Parathyroid adenoma (tissue), 2 donors: ENCODE measurements around the gene DCXR.

Experiments
- H2AFZ ChIP-seq: fragments of 300-600 bp; sonication (generic); one replicate; pipeline ENCODE4 v1.7.0; 2017; ENCODE audit warnings: antibody characterized with exemption, mild to moderate bottlenecking
- H3K27ac ChIP-seq: fragments of 300-600 bp; sonication (generic); one replicate; pipeline ENCODE4 v1.7.0; 2017
- H3K27me3 ChIP-seq: fragments of 300-600 bp; sonication (generic); one replicate; pipeline ENCODE4 v1.7.0; 2017; ENCODE audit warnings: low read length; ENCODE audit not compliant: control insufficient read depth, insufficient read depth
- H3K36me3 ChIP-seq: fragments of 300-600 bp; sonication (generic); one replicate; pipeline ENCODE4 v1.7.0; 2017; ENCODE audit warnings: low read length; ENCODE audit not compliant: control insufficient read depth, insufficient read depth
- H3K4me1 ChIP-seq: fragments of 300-600 bp; sonication (generic); one replicate; pipeline ENCODE4 v1.7.0; 2017; ENCODE audit warnings: control low read depth
- H3K4me2 ChIP-seq: fragments of 300-600 bp; sonication (generic); one replicate; pipeline ENCODE4 v1.7.0; 2017; ENCODE audit warnings: low read length
- H3K4me3 ChIP-seq: fragments of 300-600 bp; sonication (generic); one replicate; pipeline ENCODE4 v1.7.0; 2017; ENCODE audit warnings: low read depth, low read length
- H3K79me2 ChIP-seq: fragments of 300-600 bp; sonication (generic); one replicate; pipeline ENCODE4 v1.7.0; 2017; ENCODE audit warnings: control low read depth
- H3K9ac ChIP-seq: fragments of 300-600 bp; sonication (generic); one replicate; pipeline ENCODE4 v1.7.0; 2017; ENCODE audit warnings: mild to moderate bottlenecking
- H3K9me3 ChIP-seq: fragments of 300-600 bp; sonication (generic); one replicate; pipeline ENCODE4 v1.7.0; 2017; ENCODE audit warnings: low read length; ENCODE audit not compliant: control insufficient read depth
- TF ChIP-seq, protein P1 (sequence below): fragments of 300-600 bp; sonication (generic); IDR thresholded peaks from one replicate; pipeline ENCODE4 v1.7.0; 2017; ENCODE audit warnings: antibody characterized with exemption, mild to moderate bottlenecking
- donor health status: primary hyperparathyroidism.

Gene DCXR

DNA sequence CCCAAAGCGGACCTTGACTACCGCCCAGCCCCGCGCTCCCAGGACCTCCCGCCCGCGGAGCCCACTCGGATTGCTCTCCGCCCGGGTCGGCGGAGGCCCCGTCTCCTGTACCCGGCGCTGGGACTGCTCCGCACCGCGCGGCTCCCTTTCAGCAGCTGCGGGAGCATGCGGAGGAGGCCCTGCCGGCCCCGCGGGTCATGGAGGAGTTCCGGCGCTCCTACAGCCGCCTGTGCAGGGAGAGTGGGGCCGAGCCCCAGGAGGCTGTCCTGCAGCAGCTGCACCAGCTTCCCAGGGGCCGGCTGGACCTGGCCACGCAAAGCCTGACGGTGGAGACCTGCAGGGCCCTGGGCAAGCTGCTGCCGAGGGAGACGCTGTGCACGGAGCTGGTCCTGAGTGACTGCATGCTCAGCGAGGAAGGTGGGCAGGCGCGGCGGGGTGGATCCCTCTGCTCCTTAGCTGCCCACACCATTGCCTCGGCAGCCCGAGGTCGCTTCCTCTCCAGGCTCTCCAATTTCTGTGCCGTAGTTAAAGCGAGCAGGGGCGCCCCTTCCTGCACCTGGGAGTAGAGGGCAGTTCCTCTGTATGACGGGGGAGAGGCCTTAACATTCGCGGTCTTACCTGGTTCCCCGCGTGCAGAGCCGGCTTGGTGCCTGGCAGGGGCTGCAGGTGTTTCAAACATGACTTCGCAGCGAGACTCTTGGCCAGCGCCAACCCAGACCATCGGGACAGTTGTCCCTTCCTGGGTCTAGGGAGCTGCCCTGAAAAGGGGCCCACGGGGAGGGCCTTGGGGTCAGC is 13.9 kb downstream of the DCXR start:
- Histone ChIP-seq H3K27me3 (no peaks in the 10 kb centered on the region), H3K4me3 (peak overlapping the region; percentile 78), H3K4me2 (peak overlapping the region; percentile 95), H3K79me2 (peaks cover 2% of the 10 kb centered on the region), H3K9me3 (no peaks in the 10 kb centered on the region), H3K27ac (no peak overlapping the region), H3K36me3 (no peaks in the 10 kb centered on the region), H3K9ac (peak overlapping the region; percentile 43), H3K4me1 (peaks cover 16% of the 10 kb centered on the region), H2AFZ (peak overlapping the region; percentile 88)
- TF ChIP-seq, protein P1, sequence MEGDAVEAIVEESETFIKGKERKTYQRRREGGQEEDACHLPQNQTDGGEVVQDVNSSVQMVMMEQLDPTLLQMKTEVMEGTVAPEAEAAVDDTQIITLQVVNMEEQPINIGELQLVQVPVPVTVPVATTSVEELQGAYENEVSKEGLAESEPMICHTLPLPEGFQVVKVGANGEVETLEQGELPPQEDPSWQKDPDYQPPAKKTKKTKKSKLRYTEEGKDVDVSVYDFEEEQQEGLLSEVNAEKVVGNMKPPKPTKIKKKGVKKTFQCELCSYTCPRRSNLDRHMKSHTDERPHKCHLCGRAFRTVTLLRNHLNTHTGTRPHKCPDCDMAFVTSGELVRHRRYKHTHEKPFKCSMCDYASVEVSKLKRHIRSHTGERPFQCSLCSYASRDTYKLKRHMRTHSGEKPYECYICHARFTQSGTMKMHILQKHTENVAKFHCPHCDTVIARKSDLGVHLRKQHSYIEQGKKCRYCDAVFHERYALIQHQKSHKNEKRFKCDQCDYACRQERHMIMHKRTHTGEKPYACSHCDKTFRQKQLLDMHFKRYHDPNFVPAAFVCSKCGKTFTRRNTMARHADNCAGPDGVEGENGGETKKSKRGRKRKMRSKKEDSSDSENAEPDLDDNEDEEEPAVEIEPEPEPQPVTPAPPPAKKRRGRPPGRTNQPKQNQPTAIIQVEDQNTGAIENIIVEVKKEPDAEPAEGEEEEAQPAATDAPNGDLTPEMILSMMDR, result no peak

DNA sequence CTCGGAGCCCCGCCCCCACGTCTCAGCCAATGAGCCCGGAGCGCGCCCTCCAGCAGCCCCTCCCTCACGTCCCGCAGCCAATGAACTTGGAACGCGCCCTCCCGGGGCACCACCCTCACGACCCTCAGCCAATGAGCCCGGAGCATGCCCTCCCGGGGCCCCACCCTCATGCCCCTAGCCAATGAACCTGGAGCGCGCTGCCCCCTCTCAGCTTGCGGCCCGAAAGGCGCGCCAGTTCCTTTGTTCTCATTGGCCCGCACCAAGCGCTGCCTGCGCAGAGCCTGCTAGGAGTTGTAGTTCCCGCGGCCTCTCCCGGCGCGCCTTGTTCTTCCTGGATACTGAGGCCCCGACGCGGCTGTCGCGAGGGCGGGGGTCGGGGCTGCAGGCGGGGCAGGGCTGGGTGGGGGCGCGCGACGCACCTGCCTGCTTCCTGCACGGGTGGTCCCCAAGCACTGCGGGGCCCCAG is 14.5 kb downstream of the DCXR start, which contains the start of gene LRRC45:
Gene LRRC45, plus strand, starts transcription at position 325 of the 466 bp plus-strand sequence. CDS start 339 bp downstream, outside the sequence.
- TF ChIP-seq, protein P1, result no peak

DNA sequence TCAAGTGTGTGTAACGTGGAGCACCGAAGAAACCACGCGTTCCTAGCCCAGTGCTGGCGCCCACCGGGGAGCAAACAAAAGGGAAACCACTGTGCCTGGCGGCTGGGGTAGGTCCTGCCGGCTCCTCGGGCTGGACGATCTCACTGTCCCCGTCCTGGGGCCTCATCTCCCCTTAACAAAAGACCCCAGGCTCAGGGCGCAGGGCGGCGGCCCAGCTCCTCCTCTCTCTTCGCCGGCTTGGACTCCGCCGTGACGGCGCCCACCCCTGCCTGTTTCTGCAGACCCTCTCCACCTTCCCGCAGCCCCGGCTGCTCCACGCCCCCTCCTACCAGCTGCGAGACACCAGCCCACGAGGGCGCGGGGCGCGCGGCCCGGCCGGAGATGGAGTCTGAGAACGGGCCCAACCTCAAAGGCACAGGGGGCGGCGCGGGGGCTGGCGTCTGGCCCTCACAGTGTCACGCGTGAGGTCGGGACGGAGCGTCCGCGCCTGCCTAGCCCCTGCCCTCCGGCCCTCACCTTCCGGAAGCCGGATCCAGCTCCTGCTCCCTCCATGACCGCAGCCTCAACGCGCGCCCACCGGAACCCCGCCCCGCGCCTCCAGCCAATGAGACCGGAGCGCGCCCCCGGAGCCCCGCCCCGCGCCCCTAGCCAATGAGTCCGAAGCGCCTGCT is 15.1 kb downstream of the DCXR start, which contains the start of gene CENPX:
Gene CENPX, minus strand, starts transcription at position 569 of the 671 bp plus-strand sequence. Its CDS starts 17 bp downstream, at position 552.
- Histone ChIP-seq H3K9me3 (no peaks in the 10 kb centered on the region), H3K27ac (peak within 1 kb of the TSS; percentile 24), H3K4me2 (peak within 1 kb of the TSS; percentile 95)

More for the DNA sequence above, 14.5 kb downstream of the DCXR start, which contains the start of gene LRRC45:
- Histone ChIP-seq H3K4me2 (peak within 1 kb of the TSS; percentile 95), H2AFZ (peak within 1 kb of the TSS; percentile 88), H3K27me3 (no peaks in the 10 kb centered on the region), H3K79me2 (peaks cover 2% of the 10 kb centered on the region), H3K9ac (peak within 1 kb of the TSS; percentile 43), H3K9me3 (no peaks in the 10 kb centered on the region), H3K4me3 (peak within 1 kb of the TSS; percentile 78), H3K36me3 (no peaks in the 10 kb centered on the region), H3K27ac (peak within 1 kb of the TSS; percentile 24), H3K4me1 (peaks cover 16% of the 10 kb centered on the region)

DNA sequence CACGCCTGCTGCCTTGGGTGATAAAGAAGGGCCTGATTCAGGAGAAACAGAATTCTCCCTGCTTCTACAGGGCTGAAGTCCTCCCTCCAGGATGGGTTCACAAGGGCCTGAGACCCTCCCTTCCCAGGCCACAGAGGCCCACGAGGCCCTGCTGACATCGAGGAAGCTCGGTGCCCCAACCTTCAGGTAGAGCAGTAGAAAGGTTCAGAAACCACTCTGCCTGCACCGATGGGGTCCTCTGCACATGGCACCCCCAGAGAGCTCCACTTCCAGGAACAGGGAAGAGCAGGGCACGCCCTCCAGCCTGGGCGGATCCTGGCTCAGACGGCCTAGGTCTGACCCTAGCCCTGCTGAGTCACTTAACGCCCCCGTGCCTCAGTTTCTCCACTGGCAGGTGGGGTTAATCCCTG is 15.6 kb downstream of the DCXR start:
- TF ChIP-seq, protein P1, result no peak
- Histone ChIP-seq H3K4me3 (peak overlapping the region; percentile 78), H3K27me3 (no peaks in the 10 kb centered on the region), H3K36me3 (no peaks in the 10 kb centered on the region), H3K79me2 (peaks cover 2% of the 10 kb centered on the region), H3K9me3 (no peaks in the 10 kb centered on the region), H2AFZ (peak overlapping the region; percentile 85), H3K4me2 (peak overlapping the region; percentile 58), H3K4me1 (peaks cover 16% of the 10 kb centered on the region), H3K27ac (no peak overlapping the region), H3K9ac (peak overlapping the region; percentile 21)

More for the DNA sequence above, 15.1 kb downstream of the DCXR start, which contains the start of gene CENPX:
- Histone ChIP-seq H3K4me3 (peak within 1 kb of the TSS; percentile 78), H3K79me2 (peaks cover 2% of the 10 kb centered on the region), H2AFZ (peak within 1 kb of the TSS; percentile 88), H3K4me1 (peaks cover 16% of the 10 kb centered on the region), H3K9ac (peak within 1 kb of the TSS; percentile 43), H3K27me3 (no peaks in the 10 kb centered on the region), H3K36me3 (no peaks in the 10 kb centered on the region)
- TF ChIP-seq, protein P1, result no peak
